Bronchial epithelial cell (primary cell): ENCODE data around the gene TP73. TPM values are rescaled to one million over a fixed set of nuclear protein-coding genes. Genes with fewer than 3 reads are reported as not detected.
A peak's percentile ranks its signal among the peaks of the same experiment; 100 is the strongest.
"Not testable (repeated sequence)": the region's sequence is repeated elsewhere in the genome, so short reads cannot be mapped to it uniquely, and the experiment has no call there.

Experiments
- DNase-seq: peaks from one replicate; pipeline ENCODE4 v3.0.0-alpha.2; 2010; ENCODE audit warnings: low read depth
- FAIRE-seq: peaks from 2 replicates; lab custom pipeline; 2011; peaks lifted over from hg19 to GRCh38; lab: Jason Lieb, UNC
- H3K27me3 ChIP-seq: 2 replicates; pipeline ENCODE4 v1.5.1; 2011; ENCODE audit warnings: low read length; ENCODE audit not compliant: control insufficient read depth, insufficient read depth
- H3K36me3 ChIP-seq: 2 replicates; pipeline ENCODE4 v1.5.1; 2011; ENCODE audit warnings: low read length; ENCODE audit not compliant: control insufficient read depth, insufficient read depth
- H3K4me3 ChIP-seq: 2 replicates; pipeline ENCODE4 v1.5.1; 2011; ENCODE audit warnings: mild to moderate bottlenecking, low read depth, low read length, control low read depth
- CTCF ChIP-seq: IDR thresholded peaks from 2 replicates; pipeline ENCODE4 v1.5.1; 2011; ENCODE audit warnings: mild to moderate bottlenecking, moderate library complexity, low read length, control low read depth, inconsistent platforms; ENCODE audit not compliant: insufficient read depth, severe bottlenecking
- total RNA-seq: library from RNA; depleted of rRNA; stranded (reverse); fragments of >200 nt; gene quantifications from 2 replicates; pipeline ENCODE4 v1.2.1, GENCODE V29; 2014

Gene TP73
- total RNA-seq, 1 donor from 2014 or later: under 0.01 TPM

GRCh38 chr1:3617806-3618345 is 34.4 kb upstream of the TP73 start:
- FAIRE-seq: no peak
- Histone ChIP-seq H3K36me3 (no peaks in the 10 kb centered on the region), H3K4me3 (no peak overlapping the region), H3K27me3 (peaks cover 7% of the 10 kb centered on the region)
- no peak for DNase-seq
- TF ChIP-seq CTCF: no peak

GRCh38 chr1:3618531-3618880 is 33.8 kb upstream of the TP73 start:
- H3K36me3 ChIP-seq: no peaks in the 10 kb centered on the region
- no peak for DNase-seq
- H3K4me3 ChIP-seq: no peak overlapping the region
- peaks cover 6% of the 10 kb centered on the region for H3K27me3 ChIP-seq
- no peak for FAIRE-seq
- TF ChIP-seq CTCF: no peak

- Histone ChIP-seq H3K4me3 (no peak overlapping the region), H3K36me3 (no peaks in the 10 kb centered on the region), H3K27me3 (peaks cover 5% of the 10 kb centered on the region)
- peak; percentile 59 for DNase-seq
- peak; percentile 7 for FAIRE-seq
- TF ChIP-seq CTCF: peak; percentile 81
Measured at GRCh38 chr1:3618881-3619671, 33.2 kb upstream of the TP73 start.

- FAIRE-seq: no peak
- H3K36me3 ChIP-seq: no peaks in the 10 kb centered on the region
- no peak for DNase-seq
- TF ChIP-seq CTCF: no peak
- H3K27me3 ChIP-seq: no peaks in the 10 kb centered on the region
- no peak overlapping the region for H3K4me3 ChIP-seq
Measured at GRCh38 chr1:3620708-3621107, 31.6 kb upstream of the TP73 start.

GRCh38 chr1:3621151-3621671 is 31.1 kb upstream of the TP73 start:
- not testable (repeated sequence) for FAIRE-seq, H3K27me3 ChIP-seq, H3K36me3 ChIP-seq, H3K4me3 ChIP-seq
- peak; percentile 8 for DNase-seq
- peak; percentile 52 for TF ChIP-seq CTCF

- H3K36me3 ChIP-seq, FAIRE-seq, DNase-seq, H3K4me3 ChIP-seq, H3K27me3 ChIP-seq: not testable (repeated sequence)
Measured at GRCh38 chr1:3622102-3622501, 30.2 kb upstream of the TP73 start.
